Endometrial microvascular endothelial cells (primary cell): ENCODE measurements around the gene ARHGAP6. TPM values are rescaled to one million over a fixed set of nuclear protein-coding genes. Genes with fewer than 3 reads are reported as not detected.

Source experiments
- total RNA-seq: library from RNA; depleted of rRNA; stranded (reverse); fragments of >200 nt; gene quantifications from one replicate; pipeline ENCODE4 v1.2.3, GENCODE V29; 2015; ENCODE audit errors: inconsistent ontology term

Gene ARHGAP6
- total RNA-seq, 1 donor from 2014 or later: 1.4 TPM

Other genes starting within 250 kb of the ARHGAP6 start
- 40.7 TPM for gene MSL3, start 92.3 kb upstream of the ARHGAP6 start, total RNA-seq